ENCODE results near the gene GPHN.

GRCh38 chr14:66493750-66494149, 14.2 kb upstream of the GPHN start:
- no peak for TF ChIP-seq CTCF (IDR thresholded peaks at IDR 0.05 in 2 of 3, conservative IDR thresholded peaks at IDR 0.05 in 1 of 3; ENCODE audit: control insufficient read depth in 2 of 3, extremely low read depth in 1 of 3, insufficient read depth in 1 of 3, low read depth in 3 of 3, low read length in 3 of 3)
- TF ChIP-seq EZH2 (IDR thresholded peaks at IDR 0.05; ENCODE audit: borderline replicate concordance, control insufficient read depth, low read depth, low read length), result no peak
- TF ChIP-seq RAD21 (IDR thresholded peaks at IDR 0.05; ENCODE audit: insufficient read depth, low read depth, low read length), result no peak
- no peak for TF ChIP-seq PBX3 (IDR thresholded peaks at IDR 0.05; ENCODE audit: insufficient replicate concordance, low read depth, low read length)
- no peak for TF ChIP-seq CBX5 (IDR thresholded peaks at IDR 0.05; ENCODE audit: low read depth)
- no peak for TF ChIP-seq RBBP5 (conservative IDR thresholded peaks at IDR 0.05)
- no peak for TF ChIP-seq ZBED1 (IDR thresholded peaks at IDR 0.05; ENCODE audit: borderline replicate concordance)
- TF ChIP-seq ATF3 (IDR thresholded peaks at IDR 0.05; ENCODE audit: borderline replicate concordance, extremely low read depth, low read depth, low read length), result no peak
- TF ChIP-seq NBN (IDR thresholded peaks at IDR 0.05), result no peak
- TF ChIP-seq POLR2A (IDR thresholded peaks at IDR 0.05; ENCODE audit: low read depth, low read length), result no peak
- TF ChIP-seq BRCA1 (IDR thresholded peaks at IDR 0.05; ENCODE audit: low read depth, low read length), result no peak
- TF ChIP-seq, protein P1, sequence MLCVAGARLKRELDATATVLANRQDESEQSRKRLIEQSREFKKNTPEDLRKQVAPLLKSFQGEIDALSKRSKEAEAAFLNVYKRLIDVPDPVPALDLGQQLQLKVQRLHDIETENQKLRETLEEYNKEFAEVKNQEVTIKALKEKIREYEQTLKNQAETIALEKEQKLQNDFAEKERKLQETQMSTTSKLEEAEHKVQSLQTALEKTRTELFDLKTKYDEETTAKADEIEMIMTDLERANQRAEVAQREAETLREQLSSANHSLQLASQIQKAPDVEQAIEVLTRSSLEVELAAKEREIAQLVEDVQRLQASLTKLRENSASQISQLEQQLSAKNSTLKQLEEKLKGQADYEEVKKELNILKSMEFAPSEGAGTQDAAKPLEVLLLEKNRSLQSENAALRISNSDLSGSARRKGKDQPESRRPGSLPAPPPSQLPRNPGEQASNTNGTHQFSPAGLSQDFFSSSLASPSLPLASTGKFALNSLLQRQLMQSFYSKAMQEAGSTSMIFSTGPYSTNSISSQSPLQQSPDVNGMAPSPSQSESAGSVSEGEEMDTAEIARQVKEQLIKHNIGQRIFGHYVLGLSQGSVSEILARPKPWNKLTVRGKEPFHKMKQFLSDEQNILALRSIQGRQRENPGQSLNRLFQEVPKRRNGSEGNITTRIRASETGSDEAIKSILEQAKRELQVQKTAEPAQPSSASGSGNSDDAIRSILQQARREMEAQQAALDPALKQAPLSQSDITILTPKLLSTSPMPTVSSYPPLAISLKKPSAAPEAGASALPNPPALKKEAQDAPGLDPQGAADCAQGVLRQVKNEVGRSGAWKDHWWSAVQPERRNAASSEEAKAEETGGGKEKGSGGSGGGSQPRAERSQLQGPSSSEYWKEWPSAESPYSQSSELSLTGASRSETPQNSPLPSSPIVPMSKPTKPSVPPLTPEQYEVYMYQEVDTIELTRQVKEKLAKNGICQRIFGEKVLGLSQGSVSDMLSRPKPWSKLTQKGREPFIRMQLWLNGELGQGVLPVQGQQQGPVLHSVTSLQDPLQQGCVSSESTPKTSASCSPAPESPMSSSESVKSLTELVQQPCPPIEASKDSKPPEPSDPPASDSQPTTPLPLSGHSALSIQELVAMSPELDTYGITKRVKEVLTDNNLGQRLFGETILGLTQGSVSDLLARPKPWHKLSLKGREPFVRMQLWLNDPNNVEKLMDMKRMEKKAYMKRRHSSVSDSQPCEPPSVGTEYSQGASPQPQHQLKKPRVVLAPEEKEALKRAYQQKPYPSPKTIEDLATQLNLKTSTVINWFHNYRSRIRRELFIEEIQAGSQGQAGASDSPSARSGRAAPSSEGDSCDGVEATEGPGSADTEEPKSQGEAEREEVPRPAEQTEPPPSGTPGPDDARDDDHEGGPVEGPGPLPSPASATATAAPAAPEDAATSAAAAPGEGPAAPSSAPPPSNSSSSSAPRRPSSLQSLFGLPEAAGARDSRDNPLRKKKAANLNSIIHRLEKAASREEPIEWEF (IDR thresholded peaks at IDR 0.05; ENCODE audit: insufficient replicate concordance, low read depth, low read length), result no peak
- TF ChIP-seq SREBF2 (IDR thresholded peaks at IDR 0.05; ENCODE audit: low read length), result no peak
- TF ChIP-seq, protein P2, sequence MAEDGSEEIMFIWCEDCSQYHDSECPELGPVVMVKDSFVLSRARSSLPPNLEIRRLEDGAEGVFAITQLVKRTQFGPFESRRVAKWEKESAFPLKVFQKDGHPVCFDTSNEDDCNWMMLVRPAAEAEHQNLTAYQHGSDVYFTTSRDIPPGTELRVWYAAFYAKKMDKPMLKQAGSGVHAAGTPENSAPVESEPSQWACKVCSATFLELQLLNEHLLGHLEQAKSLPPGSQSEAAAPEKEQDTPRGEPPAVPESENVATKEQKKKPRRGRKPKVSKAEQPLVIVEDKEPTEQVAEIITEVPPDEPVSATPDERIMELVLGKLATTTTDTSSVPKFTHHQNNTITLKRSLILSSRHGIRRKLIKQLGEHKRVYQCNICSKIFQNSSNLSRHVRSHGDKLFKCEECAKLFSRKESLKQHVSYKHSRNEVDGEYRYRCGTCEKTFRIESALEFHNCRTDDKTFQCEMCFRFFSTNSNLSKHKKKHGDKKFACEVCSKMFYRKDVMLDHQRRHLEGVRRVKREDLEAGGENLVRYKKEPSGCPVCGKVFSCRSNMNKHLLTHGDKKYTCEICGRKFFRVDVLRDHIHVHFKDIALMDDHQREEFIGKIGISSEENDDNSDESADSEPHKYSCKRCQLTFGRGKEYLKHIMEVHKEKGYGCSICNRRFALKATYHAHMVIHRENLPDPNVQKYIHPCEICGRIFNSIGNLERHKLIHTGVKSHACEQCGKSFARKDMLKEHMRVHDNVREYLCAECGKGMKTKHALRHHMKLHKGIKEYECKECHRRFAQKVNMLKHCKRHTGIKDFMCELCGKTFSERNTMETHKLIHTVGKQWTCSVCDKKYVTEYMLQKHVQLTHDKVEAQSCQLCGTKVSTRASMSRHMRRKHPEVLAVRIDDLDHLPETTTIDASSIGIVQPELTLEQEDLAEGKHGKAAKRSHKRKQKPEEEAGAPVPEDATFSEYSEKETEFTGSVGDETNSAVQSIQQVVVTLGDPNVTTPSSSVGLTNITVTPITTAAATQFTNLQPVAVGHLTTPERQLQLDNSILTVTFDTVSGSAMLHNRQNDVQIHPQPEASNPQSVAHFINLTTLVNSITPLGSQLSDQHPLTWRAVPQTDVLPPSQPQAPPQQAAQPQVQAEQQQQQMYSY (CRISPR knock-in tag; IDR thresholded peaks at IDR 0.05), result no peak
